Measurements from ENCODE around the gene ADISSP.

ADISSP gene

GRCh38 chr20:3786126-3786484 lies 18.6 kb upstream of the ADISSP start:
- peaks cover 4 to 45% (median 36%) of the 10 kb centered on the region in 4 donors for H3K4me1 ChIP-seq
- no peaks in the 10 kb centered on the region for H3K9me3 ChIP-seq
- H3K36me3 ChIP-seq = peaks cover 0 to 7% (median 6%) of the 10 kb centered on the region in 3 donors
- no peaks in the 10 kb centered on the region for H3K27me3 ChIP-seq
- DNase-seq = peak; percentile 53 to 78
- intact Hi-C loops (cut with DNase I; ENCODE audit: low total_unique reads) = loop anchor here (2.0 to 10.0 kb wide), 3 partner anchors 35 to 301 kb away; partner anchors contain the start of gene AP5S1
- TF ChIP-seq CTCF (IDR thresholded peaks at IDR 0.05) = no peak
- peak overlapping the region; percentile 56 to 85 for H3K4me3 ChIP-seq
- H3K27ac ChIP-seq = peak overlapping the region; percentile 82 to 85

- Histone ChIP-seq H3K9me3 (no peaks in the 10 kb centered on the region), H3K4me1 (peaks cover 6 to 49% (median 40%) of the 10 kb centered on the region in 4 donors), H3K27ac (peak overlapping the region; percentile 82 to 85), H3K27me3 (no peaks in the 10 kb centered on the region), H3K4me3 (peak overlapping the region; percentile 56 to 85), H3K36me3 (peaks cover 0 to 7% (median 6%) of the 10 kb centered on the region in 3 donors)
- intact Hi-C loops (cut with DNase I; ENCODE audit: low total_unique reads) = loop anchor here (2.0 to 10.0 kb wide), 3 partner anchors 35 to 302 kb away; partner anchors contain the start of gene AP5S1
- TF ChIP-seq CTCF (IDR thresholded peaks at IDR 0.05) = no peak
- DNase-seq = peak in 1 of 2 donors; percentile 71
Measured at GRCh38 chr20:3785240-3786125, 17.9 kb upstream of the ADISSP start.

GRCh38 chr20:3784863-3785239 lies 17.3 kb upstream of the ADISSP start:
- Histone ChIP-seq H3K27ac (peak overlapping the region; percentile 82 to 85), H3K4me1 (peaks cover 6 to 49% (median 40%) of the 10 kb centered on the region in 4 donors), H3K36me3 (peaks cover 0 to 7% (median 6%) of the 10 kb centered on the region in 3 donors), H3K9me3 (no peaks in the 10 kb centered on the region), H3K4me3 (peak overlapping the region; percentile 56 to 85), H3K27me3 (no peaks in the 10 kb centered on the region)
- no peak for DNase-seq
- no peak for TF ChIP-seq CTCF (IDR thresholded peaks at IDR 0.05)
- intact Hi-C loops (cut with DNase I; ENCODE audit: low total_unique reads) = loop anchor here (5.0 to 10.0 kb wide), 2 partner anchors 70 to 302 kb away; no protein-coding TSS in a partner anchor

- intact Hi-C loops (cut with DNase I; ENCODE audit: low total_unique reads) = loop anchor here (10.0 kb wide), 1 partner anchor 70 kb away; no protein-coding TSS in a partner anchor
Measured at GRCh38 chr20:3784216-3784853, 16.8 kb upstream of the ADISSP start.

More at GRCh38 chr20:3784216-3784853, 16.8 kb upstream of the ADISSP start:
- peaks cover 6 to 49% (median 40%) of the 10 kb centered on the region in 4 donors for H3K4me1 ChIP-seq
- peak overlapping the region; percentile 13 to 82 for H3K27ac ChIP-seq
- H3K36me3 ChIP-seq = peaks cover 0 to 7% (median 6%) of the 10 kb centered on the region in 3 donors
- no peak for TF ChIP-seq CTCF (IDR thresholded peaks at IDR 0.05)
- H3K4me3 ChIP-seq = peak overlapping the region in 1 of 2 donors; percentile 85
- no peaks in the 10 kb centered on the region for H3K27me3 ChIP-seq
- H3K9me3 ChIP-seq = no peaks in the 10 kb centered on the region
- DNase-seq = peak in 1 of 2 donors; percentile 67
